ENCODE measurements around the gene NANP.
"Not testable (repeated sequence)": the region's sequence is repeated elsewhere in the genome, so short reads cannot be mapped to it uniquely, and the experiment has no call there.

NANP gene

DNA sequence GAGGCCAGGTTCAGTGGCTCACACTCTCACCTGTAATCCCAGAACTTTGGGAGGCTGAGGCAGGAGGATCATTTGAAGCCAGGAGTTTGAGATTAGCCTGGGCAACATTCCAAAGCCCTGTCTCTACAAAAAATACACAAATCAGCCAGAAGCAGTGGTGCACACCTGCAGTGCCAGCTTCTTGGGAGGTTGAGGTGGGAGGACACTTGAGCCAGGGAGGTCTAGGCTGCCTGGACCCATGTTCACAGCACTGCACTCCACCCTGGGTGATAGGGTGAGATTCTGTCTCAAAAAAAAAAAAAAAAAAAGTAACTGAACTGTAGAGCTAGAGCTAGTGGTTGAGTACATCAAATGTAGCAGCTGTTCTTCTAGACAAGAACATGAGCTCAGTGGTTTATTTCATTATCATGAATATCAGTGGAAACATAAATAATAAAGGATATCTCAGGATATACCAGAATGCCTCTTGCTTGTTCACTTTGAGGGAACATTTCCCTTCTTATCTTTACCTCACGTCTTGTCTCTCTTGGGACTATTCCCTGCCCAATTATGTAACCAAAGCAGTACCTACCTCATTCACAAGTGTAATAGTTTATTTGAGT lies 17.6 kb downstream of the NANP start:
- DNase-seq, result no peak

DNA sequence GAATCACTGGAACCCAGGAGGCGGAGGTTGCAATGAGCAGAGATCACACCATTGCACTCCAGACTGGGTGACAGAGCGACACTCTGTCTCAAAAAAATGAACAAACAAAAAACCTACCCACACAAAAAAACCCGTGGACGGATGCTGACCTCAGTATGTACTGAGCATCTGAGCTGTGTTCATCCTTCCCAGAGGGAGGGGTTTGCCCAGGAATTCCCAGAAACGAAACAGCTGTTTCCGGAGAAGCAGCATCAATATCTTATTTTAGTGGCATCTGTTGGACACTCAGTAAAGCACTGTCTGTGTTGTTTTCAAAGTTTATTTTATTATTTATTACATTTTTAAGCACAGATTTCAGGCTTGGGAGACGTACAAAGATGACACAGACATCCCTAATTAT lies 18.7 kb downstream of the NANP start:
- no peak for DNase-seq

DNA sequence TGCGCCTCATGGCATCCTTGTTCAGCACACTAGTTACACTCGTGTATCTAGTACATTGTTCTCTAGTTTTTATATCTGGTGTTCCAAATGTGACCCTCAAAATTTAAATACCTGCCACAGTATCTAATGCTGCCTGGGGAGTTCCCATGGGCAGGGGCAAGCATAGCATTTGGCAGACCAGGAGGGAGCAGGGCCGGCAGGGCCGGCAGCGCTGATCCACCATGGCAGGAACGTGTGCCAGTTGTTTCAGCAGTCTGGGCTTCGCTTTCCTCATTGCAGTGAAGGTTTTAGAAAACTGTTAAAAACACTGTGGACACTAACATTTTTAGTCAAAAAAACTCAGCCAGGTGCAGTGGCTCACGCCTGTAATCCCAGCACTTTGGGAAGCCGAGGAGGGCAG lies 19.2 kb downstream of the NANP start:
- DNase-seq, result no peak

DNA sequence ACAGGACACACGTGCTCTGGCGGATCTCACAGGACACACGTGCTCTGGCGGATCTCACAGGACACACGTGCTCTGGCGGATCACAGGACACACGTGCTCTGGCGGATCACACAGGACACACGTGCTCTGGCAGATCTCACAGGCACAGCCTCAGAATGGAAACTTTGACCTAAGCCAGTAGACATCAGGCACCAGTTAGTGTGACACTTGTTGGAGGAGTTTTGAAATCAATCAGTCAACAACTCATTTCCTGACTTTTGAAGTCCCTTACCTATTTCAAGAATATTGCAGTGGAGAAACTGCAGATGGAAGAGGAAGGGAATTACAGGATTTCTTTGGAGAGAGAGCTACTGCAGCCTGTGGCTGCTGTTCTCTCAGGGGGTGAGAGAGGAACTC lies 20.9 kb downstream of the NANP start:
- not testable (repeated sequence) for DNase-seq

DNA sequence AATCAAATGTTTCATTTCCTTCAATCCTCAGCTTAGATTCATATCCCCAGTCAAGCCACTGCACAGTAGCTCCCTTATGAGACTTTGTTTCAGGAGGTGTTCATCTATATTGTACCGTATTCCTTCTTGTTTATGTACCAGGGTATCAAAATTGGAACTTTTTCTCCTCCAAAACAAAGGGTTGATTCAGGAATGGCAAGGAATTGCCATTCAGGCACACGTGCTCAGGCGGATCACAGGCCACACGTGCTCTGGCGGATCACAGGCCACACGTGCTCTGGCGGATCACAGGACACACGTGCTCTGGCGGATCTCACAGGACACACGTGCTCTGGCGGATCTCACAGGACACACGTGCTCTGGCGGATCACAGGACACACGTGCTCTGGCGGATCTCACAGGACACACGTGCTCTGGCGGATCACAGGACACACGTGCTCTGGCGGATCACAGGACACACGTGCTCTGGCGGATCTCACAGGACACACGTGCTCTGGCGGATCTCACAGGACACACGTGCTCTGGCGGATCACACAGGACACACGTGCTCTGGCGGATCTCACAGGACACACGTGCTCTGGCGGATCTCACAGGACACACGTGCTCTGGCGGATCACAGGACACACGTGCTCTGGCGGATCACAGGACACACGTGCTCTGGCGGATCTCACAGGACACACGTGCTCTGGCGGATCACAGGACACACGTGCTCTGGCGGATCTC lies 21.5 kb downstream of the NANP start:
- not testable (repeated sequence) for DNase-seq

DNA sequence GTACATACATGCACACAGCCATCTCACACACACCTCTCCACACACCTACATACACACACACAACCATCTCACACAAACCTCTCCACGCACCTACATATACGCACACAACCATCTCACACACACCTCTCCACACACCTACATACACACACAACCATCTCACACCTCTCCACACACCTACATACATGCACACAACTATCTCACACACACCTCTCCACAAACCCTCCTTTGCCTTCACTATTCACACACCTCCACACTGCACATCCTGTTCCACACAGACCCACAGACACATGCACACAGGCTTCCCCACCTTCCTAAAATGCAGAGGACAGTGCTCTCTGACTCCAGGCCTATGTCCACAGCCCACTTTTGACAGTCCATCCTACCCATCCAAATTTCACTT lies 22.2 kb downstream of the NANP start:
- DNase-seq, result no peak

DNA sequence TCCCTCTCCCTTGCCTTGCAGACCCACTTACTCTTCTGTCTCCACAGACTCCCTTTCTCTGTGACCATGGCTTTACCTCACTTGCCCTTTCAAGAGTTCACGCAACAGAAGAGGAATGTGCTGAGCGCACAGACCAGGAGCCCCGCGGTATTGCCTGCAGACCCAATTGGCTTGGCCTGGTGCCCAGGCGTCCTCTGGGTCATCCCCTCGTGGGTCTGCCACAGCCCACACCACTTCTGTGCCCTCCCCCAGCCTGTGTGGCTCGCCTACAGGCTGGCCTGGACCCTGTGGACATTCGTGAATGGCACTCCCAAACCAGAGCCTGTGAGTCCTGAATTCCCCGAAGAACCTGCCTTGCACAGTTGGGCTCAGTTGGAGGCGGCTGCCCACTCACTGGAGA lies 23.2 kb downstream of the NANP start:
- DNase-seq, result no peak

DNA sequence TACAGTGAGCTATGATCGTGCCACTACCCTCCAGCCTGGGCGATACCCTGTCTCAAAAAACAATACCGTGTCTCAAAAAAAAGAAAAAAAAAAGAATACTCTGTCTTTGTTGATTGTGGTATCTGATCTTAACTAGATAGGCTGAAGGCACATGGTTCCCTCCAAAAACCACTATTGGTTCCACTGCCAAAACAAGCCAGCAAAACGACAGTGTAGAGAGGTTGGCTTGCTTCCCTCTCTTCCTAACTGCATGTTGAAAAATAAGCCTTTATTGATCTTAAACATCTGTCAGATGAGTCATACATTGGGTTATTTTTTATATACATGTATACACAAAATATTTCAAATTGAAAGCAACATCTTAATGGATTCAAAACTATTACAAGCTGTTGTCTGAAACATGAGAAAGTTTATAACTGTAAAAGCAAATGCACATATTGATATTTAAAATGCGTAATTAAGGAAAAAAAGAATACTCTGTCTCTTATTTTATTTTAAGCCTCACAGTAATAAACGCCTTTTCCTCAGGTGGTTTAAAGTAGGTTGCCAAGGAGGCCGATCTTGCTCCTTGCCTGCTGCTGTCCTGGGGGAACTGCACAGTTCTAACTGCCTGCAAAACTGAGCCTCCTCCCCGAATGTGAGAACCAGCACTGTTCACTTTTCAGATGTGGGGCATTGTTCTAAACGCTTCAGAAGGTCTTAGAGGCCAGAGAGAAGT lies 31.5 kb downstream of the NANP start:
- no peak for DNase-seq

DNA sequence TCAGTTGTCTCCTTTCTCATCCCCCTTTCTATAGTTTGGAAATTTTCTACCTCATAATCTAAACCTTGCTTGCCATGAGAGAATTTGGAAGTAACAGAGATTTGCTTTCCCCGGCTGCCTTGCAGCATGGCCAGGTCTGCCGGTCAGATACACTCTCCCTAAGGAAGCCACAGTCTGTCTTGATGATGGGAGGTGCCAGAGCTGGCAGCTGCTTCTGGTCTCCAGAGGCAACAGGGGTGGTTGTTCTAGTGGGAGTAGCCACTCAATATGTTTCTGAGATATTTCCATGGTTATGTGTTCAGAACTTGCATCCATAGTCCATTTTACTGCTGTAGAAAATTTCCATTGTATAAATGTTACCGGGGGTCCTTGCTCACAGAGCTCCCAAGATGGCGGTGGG lies 33.0 kb downstream of the NANP start:
- not testable (repeated sequence) for DNase-seq

DNA sequence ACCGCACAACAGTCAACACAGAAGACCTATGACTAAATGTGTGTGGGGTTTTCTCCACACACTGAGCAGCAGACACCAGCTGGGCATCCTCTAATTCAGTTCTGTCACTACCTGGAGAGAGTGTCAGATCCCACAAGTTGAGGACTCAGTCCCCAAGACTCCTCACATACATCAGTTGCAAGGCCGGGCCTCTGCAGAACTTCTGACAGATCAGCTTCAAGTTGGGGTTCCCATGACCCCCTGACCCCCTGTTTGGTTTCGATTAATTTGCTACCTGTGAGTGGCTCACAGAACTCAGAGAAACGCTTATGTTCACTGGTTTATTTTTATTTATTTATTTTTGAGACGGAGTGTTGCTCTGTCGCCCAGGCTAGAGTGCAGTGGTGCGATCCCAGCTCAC lies 35.3 kb downstream of the NANP start:
- no peak for DNase-seq

DNA sequence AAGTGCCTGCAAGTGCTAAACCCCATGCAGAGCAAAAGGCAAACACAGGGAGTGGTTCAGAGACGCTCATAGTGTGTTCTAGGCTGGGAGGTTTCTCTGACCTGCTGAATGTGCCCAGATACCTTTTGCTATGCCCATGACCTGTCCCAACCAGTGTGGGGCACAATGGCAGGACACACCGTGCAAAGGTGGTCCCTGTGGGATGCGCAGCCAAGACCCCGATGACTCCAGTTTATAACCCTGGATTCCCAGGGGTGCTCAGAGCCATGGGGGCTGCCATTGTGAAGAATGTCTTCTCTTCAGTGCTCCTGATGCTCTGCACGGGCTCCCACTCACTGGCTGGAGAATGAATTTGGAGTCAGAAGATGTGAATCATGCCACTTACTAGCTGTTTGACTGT lies 36.3 kb downstream of the NANP start:
- no peak for DNase-seq

DNA sequence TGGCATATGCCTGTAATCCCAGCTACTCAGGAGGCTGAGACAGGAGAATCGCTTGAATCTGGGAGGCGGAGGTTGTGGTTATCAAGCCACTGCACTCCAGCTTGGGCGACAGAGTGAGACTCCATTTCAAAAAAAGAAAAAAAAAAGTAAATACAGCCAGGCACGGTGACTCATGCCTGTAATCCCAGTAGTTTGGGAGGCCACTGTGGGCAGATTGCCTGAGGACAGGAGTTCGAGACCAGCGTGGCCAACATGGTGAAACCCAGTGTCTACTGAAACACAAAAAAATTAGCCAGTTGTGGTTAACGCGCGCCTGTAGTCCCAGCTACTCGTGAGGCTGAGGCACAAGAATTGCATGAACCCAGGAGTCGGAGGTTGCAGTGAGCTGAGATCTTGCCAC lies 36.9 kb downstream of the NANP start:
- no peak for DNase-seq

DNA sequence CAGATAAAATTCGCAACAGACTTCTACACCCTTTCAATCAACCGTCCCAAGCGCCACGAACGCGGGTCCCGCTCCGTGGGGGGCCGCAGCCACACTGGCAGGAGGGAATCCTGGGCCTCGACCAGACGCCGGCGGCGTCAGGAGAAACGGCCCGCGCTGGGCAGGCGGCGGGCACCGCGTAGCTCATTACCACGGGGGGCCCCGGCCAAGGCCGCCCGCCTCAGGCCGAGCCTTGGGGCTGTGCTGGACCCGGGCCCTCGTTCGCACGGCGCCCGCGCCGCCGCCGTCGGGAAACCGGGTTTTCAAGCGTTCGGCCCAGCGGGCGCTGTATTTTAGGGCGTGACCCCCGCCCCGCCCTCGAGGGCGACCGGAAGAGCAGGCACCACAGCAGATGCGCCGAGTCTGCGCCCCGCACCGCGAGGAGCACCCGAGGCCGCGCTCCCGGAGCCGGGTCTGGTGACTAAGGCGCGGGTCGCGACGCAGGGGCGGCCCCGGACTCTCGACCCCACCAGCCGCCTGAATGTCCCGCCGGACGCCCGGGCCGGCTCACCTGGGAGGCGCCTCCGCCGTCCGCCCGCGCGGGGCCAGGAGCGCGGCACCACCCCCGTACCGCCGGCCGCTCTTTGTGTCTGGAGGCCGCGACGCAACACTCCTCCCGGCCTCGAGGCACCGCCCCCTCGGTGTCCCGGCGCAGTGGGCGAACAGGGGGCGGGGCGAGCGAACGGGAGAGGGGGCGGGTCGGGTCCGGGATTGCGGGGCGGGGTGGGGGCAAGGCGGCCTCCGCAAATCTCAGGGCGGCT lies 38.7 kb downstream of the NANP start, which contains the start of gene NINL:
TSS of gene NINL (minus strand) at position 627 of the 800 bp plus-strand sequence. CDS start 58,944 bp downstream, outside the sequence.
- peak in 23 of 56 donors; percentile 6 to 48 (median 17) for DNase-seq

DNA sequence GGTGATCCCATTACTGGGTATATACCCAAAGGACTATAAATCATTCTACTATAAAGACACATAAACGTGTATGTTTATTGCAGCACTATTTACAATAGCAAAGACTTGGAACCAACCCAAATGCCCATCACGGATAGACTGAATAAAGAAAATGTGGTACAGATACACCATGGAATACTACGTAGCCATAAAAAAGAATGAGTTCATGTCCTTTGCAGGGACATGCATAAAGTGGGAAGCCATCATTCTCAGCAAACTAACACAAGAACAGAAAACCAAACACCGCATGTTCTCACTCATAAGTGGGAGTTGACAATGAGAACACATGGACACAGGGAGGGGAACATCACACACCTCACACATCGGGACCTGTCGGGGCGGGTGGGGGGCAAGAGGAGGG lies 40.2 kb downstream of the NANP start:
- DNase-seq, result not testable (repeated sequence)

DNA sequence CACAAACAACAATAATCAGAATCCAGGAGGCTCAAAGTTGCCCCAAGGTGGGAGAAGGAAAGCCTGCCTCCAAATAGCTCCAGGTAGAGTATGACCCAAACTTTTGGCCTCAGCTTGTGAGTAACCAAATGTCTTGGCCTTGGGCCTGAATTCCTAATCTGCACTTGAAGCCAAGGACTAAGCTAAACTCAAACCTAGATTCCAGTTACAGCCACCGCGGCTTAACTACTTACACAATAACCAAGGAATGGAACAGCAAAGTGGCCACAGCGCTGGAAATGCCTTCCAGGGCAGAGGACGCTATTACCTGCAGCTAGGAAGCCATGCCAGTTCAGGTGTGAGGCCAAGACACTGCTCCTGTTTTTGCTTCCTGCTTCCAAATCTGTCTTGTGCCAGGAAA lies 43.1 kb downstream of the NANP start:
- DNase-seq, result no peak

DNA sequence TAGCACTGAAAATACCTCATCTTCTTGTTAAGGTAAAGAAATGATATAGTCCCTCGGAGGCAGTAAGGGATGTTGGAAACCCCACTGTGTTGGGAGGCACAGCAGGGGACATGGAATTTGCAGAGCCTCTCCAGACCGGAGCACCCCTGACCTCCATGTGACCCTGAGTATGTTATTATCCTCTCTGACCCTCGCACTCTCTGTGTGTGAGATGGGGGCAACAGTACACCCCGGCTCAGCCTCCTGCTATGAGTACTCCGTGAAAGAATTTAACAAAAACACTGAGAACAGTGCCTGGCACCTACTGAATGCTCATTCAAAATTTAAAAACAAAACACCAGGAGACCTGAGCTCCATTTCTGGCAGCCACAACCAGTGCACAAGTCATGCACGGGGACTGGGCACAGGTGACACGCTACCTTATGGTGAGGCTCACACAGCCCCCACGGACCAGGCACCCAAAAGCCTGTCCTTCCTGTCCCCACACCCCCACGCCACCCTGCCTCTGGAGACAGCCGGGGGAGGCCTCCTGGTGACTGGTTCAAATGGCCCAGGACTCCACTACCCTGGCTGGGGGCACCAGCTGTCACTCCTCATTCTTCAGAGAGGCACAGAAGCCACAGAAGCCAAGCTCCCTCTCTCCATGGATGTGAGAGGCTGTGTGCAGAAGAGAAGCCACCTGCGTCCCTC lies 44.6 kb downstream of the NANP start:
- DNase-seq, result no peak

DNA sequence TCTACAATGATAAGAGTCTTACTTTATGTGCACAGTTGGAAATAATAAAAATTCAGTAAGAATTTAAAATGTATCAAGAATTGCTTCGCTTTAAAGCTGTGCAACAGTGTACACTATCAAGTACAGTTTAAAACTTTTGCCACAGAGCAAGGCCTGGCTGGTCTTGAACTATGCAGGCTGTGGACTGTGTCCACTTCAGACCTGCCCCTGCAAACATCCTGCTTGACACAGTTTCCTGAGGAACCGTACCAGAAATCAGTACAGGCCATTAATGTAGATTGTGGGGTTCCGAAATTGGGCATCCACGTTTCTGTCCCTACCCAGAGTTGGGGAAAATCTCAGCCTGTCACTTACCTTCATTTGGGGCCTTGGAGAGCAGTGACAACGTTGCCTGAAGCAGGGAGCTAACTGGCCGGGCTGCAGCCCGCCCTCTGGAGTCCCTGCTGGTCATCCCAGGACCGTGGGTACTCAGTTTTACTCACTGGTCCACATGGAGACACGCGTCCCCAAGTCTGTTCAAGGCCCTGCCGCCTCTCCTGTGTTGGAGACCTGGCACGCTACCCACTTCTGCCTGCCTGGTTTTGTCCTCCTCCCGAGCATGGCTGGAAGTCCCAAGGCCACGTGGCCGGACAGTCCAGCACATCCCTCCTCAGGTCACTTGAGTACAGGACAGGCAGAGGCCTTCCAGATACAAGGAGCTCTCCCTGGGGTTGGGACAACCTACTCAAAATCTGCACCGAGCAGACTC lies 46.9 kb downstream of the NANP start:
- DNase-seq, result peak in 3 of 56 donors; percentile 2 to 8 (median 4)

DNA sequence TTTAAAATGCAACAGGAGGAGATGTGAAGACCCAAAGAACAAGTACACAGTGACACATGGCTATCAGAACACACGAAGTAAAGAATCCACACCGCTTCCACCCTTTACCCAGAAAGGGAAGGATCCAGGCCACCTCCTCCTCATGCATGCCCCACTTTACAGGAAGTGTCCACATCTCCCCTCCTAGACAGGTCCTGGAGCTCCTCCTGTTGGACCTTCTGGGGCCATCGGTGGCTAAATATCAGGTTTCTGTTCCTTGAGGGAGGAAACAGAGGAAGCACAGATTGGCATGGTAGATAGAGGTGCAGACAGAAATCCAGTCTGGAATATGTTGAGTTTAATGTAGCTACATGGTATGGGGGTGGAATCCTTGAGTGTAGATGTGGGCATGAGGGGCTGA lies 49.4 kb downstream of the NANP start:
- DNase-seq, result no peak

DNA sequence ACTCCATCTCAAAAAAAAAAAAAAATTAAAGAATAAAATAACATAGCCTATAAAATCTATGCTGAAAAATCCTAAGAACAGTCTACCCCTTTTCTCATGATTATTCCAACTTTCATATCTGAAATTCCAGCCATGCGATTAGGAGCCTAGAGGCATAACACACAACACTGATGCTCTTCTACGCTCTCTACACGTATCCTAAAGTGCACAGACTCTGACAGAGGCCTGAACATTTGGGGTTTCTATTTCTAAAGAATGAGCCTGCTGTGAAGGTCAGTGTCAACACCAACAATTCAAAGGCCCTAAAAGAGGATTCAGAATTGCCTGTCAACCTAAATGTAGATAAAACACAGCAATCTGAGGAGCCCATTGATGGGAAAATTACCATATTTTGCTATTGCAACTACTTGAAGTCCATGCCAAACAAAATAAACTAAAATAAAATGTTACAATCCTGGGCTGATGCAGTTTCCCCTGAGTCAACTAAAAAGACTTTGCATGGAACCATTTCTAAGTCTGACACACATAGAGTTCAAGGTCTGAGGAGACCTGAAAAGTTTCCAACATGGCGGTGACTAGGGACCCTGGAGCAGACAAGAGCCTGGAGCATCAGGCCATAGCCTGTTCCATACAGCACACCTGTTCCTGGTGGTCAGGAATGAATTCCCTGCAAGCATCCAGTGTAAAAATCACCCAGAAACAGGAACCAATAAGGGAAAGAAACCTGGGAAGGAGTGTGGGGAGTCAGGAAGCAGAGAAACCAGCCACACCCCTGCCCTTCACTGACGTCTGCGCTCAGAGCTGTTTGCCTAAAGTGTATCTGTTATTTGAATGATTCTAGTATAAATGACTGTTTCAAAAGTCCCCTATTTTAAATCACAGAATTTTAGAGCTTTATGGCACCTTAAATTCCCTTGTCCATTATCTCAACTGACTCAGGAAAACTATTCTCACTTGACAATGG lies 50.2 kb downstream of the NANP start:
- DNase-seq, result no peak

All from amygdala (tissue), 56 donors.